HG03196 (cell line): ENCODE results near the gene ABCC1.
"Not testable (repeated sequence)": the region's sequence is repeated elsewhere in the genome, so short reads cannot be mapped to it uniquely, and the experiment has no call there.

Experiments
- ATAC-seq: cut with Tn5 transposase; IDR thresholded peaks from one replicate; pipeline ENCODE4 v1.9.1; 2021; ENCODE audit not compliant: unreplicated experiment

ABCC1 gene

GRCh38 chr16:16169615-16170014 is 220.2 kb downstream of the ABCC1 start:
- ATAC-seq = no peak

- ATAC-seq = no peak
Observed at GRCh38 chr16:16171332-16171919, 222.0 kb downstream of the ABCC1 start.

- ATAC-seq = no peak
Observed at GRCh38 chr16:16172991-16173390, 223.6 kb downstream of the ABCC1 start.

GRCh38 chr16:16175296-16175695 is 225.9 kb downstream of the ABCC1 start:
- no peak for ATAC-seq

GRCh38 chr16:16176328-16176727 is 226.9 kb downstream of the ABCC1 start:
- ATAC-seq = no peak

- no peak for ATAC-seq
Observed at GRCh38 chr16:16178455-16179162, 229.2 kb downstream of the ABCC1 start.

- ATAC-seq = not testable (repeated sequence)
Observed at GRCh38 chr16:16181748-16182147, 232.3 kb downstream of the ABCC1 start.

GRCh38 chr16:16182918-16183317 is 233.5 kb downstream of the ABCC1 start:
- ATAC-seq = no peak

GRCh38 chr16:16183562-16183961 is 234.1 kb downstream of the ABCC1 start:
- ATAC-seq = no peak

- ATAC-seq = no peak
Observed at GRCh38 chr16:16184594-16184993, 235.2 kb downstream of the ABCC1 start.

- ATAC-seq = no peak
Observed at GRCh38 chr16:16185095-16185494, 235.7 kb downstream of the ABCC1 start.

GRCh38 chr16:16186820-16187219 is 237.4 kb downstream of the ABCC1 start:
- no peak for ATAC-seq

GRCh38 chr16:16188827-16189226 is 239.4 kb downstream of the ABCC1 start:
- no peak for ATAC-seq

- ATAC-seq = no peak
Observed at GRCh38 chr16:16189842-16190241, 240.4 kb downstream of the ABCC1 start.

GRCh38 chr16:16190546-16190945 is 241.1 kb downstream of the ABCC1 start:
- ATAC-seq = no peak

GRCh38 chr16:16190966-16191365 is 241.6 kb downstream of the ABCC1 start:
- ATAC-seq = not testable (repeated sequence)

GRCh38 chr16:16191493-16192167 is 242.2 kb downstream of the ABCC1 start:
- no peak for ATAC-seq
